Panc1 (cell line): ENCODE data around the gene TACC2. TPM values are rescaled to one million over a fixed set of nuclear protein-coding genes. Genes with fewer than 3 reads are reported as not detected.

Source experiments
- ATAC-seq: fragments of 200-7000 bp; cut with Tn5 transposase; 2 replicates; pipeline ENCODE4 v1.9.1; 2020; ENCODE audit warnings: mild to moderate bottlenecking, moderate library complexity
- BruUV-seq: library from RNA; stranded (reverse); fragments of 400-500 nt; replicated peaks from 2 replicates; lab custom pipeline; 2021; lab: Mats Ljungman, UMichigan
- CTCF ChIA-PET: fragments of 300-600 bp; sonication (Branson Sonifier 250); formaldehyde crosslinking; loops from one replicate; lab custom pipeline; 2022; ENCODE audit warnings: antibody characterized with exemption; lab: Charles Lee
- POLR2A ChIA-PET: fragments of 300-600 bp; sonication (Branson Sonifier 250); formaldehyde crosslinking; loops from one replicate; lab custom pipeline; 2022; ENCODE audit warnings: antibody characterized with exemption; lab: Charles Lee
- DNase-seq: peaks from one replicate; pipeline ENCODE4 v3.0.0-alpha.2; 2010; ENCODE audit warnings: low read depth, low spot score
- H3K27ac ChIP-seq: 2 replicates; pipeline ENCODE4 v1.5.1; 2011; ENCODE audit warnings: mild to moderate bottlenecking, low read length, inconsistent platforms
- H3K27me3 ChIP-seq: fragments of 200-500 bp; sonication (Bioruptor generic); 2 replicates; pipeline ENCODE4 v1.6.0; 2014; ENCODE audit warnings: low read length, inconsistent platforms; ENCODE audit not compliant: control insufficient read depth, insufficient read depth
- H3K36me3 ChIP-seq: fragments of 200-500 bp; sonication (Bioruptor generic); 2 replicates; pipeline ENCODE4 v1.5.1; 2014; ENCODE audit warnings: inconsistent platforms, mild to moderate bottlenecking, low read length, moderate library complexity; ENCODE audit not compliant: control insufficient read depth, insufficient read depth
- H3K4me1 ChIP-seq: 2 replicates; pipeline ENCODE4 v1.5.1; 2011; ENCODE audit warnings: inconsistent platforms, mild to moderate bottlenecking, low read length, moderate library complexity; ENCODE audit not compliant: control insufficient read depth, insufficient read depth
- H3K4me3 ChIP-seq, 2 experiments: 2 replicates each; pipeline ENCODE4 v1.5.1; 2011 to 2012; ENCODE audit warnings: low read depth in 2 of 2, low read length in 2 of 2, mild to moderate bottlenecking in 2 of 2, inconsistent platforms in 1 of 2, moderate library complexity in 1 of 2
- H3K9me3 ChIP-seq: fragments of 200-500 bp; sonication (Bioruptor generic); 2 replicates; pipeline ENCODE4 v1.5.1; 2014; ENCODE audit warnings: low read depth, mild to moderate bottlenecking, inconsistent platforms, low read length, moderate library complexity; ENCODE audit not compliant: control insufficient read depth, insufficient read depth
- POLR2AphosphoS5 ChIP-seq: IDR thresholded peaks from 2 replicates; pipeline ENCODE4 v1.6.1; 2012; ENCODE audit warnings: mild to moderate bottlenecking, low read depth, low read length, moderate library complexity
- REST ChIP-seq, 2 experiments: IDR thresholded peaks; 2 replicates each; pipeline ENCODE4 v1.6.1; 2011 to 2012; ENCODE audit warnings: low read depth in 2 of 2, control low read depth in 1 of 2, low read length in 1 of 2, mild to moderate bottlenecking in 1 of 2, moderate library complexity in 1 of 2; ENCODE audit not compliant: insufficient read depth in 1 of 2
- SIN3A ChIP-seq: IDR thresholded peaks from 2 replicates; pipeline ENCODE4 v1.6.1; 2012; ENCODE audit warnings: low read depth, mild to moderate bottlenecking, low read length, moderate library complexity, borderline replicate concordance; ENCODE audit not compliant: insufficient read depth
- TCF7L2 ChIP-seq: IDR thresholded peaks from 2 replicates; pipeline ENCODE4 v1.6.1; 2011; ENCODE audit warnings: mild to moderate bottlenecking, low read depth, low read length, inconsistent platforms
- in situ Hi-C: cut with HindIII; loops from 2 replicates; pipeline ENCODE4 v1.10.0; 2016; ENCODE audit warnings: low sequenced_read_pairs, low pct_unique_long_range_greater_than_20kb
- intact Hi-C: fragments of 100-400 bp; cut with micrococcal nuclease; formaldehyde crosslinking; loops from one replicate; pipeline ENCODE4 v1.10.0; 2022; ENCODE audit not compliant: unreplicated experiment
- total RNA-seq: library from RNA; stranded (reverse); gene quantifications from one replicate; pipeline ENCODE4 v1.2.1, GENCODE V29; 2021; ENCODE audit not compliant: unreplicated experiment
- TF ChIP-seq, protein P1 (sequence below): fragments of 450-650 bp; IDR thresholded peaks from 2 replicates; pipeline ENCODE4 v1.5.1; 2017; ENCODE audit warnings: mild to moderate bottlenecking

Gene TACC2
- total RNA-seq, 1 experiment from 2014 or later: 133 TPM

DNA sequence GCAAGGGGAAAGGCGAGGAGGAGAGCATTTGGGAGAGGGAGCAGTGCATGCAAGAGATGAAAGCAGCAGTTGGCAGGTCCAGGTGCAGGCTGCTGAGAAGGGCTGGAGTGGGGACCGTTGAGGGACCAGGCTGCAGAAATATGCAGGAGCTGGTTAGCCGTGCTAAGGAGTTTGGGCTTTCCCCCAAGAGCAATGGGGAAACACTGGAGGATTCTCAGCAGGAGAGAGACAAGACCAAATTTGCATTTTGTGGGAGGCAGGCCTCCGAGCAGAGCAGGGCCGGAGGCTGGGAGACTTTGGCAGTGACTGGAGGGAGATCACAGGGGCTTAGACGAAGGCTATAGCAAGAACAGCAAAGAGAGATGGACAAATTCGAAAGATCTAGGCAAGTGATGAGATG is 293.9 kb downstream of the TACC2 start:
- BruUV-seq: no TSS peak
- intact Hi-C loops (loop anchor here (5.0 kb wide), 1 partner anchor 284 kb away; no protein-coding TSS in a partner anchor), in situ Hi-C loops (no loop called here)
- Histone ChIP-seq H3K36me3 (no peaks in the 10 kb centered on the region), H3K27ac (no peak overlapping the region), H3K27me3 (no peaks in the 10 kb centered on the region), H3K9me3 (no peaks in the 10 kb centered on the region), H3K4me3 (no peak overlapping the region), H3K4me1 (peaks cover 24% of the 10 kb centered on the region)
- ATAC-seq: no peak
- no peak for DNase-seq
- POLR2A ChIA-PET: no interaction called here
- CTCF ChIA-PET: no interaction called here
- TF ChIP-seq REST (IDR thresholded peaks at IDR 0.05; ENCODE audit: insufficient read depth in 1 of 2, low read depth in 2 of 2, low read length in 1 of 2): no peak
- TF ChIP-seq SIN3A: no peak
- TF ChIP-seq TCF7L2: no peak
- TF ChIP-seq POLR2AphosphoS5: no peak
- TF ChIP-seq, protein P1, sequence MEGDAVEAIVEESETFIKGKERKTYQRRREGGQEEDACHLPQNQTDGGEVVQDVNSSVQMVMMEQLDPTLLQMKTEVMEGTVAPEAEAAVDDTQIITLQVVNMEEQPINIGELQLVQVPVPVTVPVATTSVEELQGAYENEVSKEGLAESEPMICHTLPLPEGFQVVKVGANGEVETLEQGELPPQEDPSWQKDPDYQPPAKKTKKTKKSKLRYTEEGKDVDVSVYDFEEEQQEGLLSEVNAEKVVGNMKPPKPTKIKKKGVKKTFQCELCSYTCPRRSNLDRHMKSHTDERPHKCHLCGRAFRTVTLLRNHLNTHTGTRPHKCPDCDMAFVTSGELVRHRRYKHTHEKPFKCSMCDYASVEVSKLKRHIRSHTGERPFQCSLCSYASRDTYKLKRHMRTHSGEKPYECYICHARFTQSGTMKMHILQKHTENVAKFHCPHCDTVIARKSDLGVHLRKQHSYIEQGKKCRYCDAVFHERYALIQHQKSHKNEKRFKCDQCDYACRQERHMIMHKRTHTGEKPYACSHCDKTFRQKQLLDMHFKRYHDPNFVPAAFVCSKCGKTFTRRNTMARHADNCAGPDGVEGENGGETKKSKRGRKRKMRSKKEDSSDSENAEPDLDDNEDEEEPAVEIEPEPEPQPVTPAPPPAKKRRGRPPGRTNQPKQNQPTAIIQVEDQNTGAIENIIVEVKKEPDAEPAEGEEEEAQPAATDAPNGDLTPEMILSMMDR: no peak

- Histone ChIP-seq H3K4me3 (no peak overlapping the region), H3K27me3 (no peaks in the 10 kb centered on the region), H3K27ac (no peak overlapping the region), H3K36me3 (no peaks in the 10 kb centered on the region), H3K9me3 (no peaks in the 10 kb centered on the region), H3K4me1 (peaks cover 21% of the 10 kb centered on the region)
- ChIA-PET CTCF (interaction anchor here (1.3 kb wide), 1 partner anchor 13 kb away, joined by 4 read pairs; no protein-coding TSS in a partner anchor), POLR2A (no interaction called here)
- no peak for DNase-seq
- BruUV-seq: no TSS peak
- intact Hi-C loops (no loop called here), in situ Hi-C loops (no loop called here)
- TF ChIP-seq, protein P1: no peak
- TF ChIP-seq TCF7L2 (no peak), SIN3A (no peak), POLR2AphosphoS5 (no peak), REST (IDR thresholded peaks at IDR 0.05; ENCODE audit: insufficient read depth in 1 of 2, low read depth in 2 of 2, low read length in 1 of 2) (no peak)
- ATAC-seq: no peak
These were observed 296.8 kb downstream of the TACC2 start for GRCh38 chr10:122285506-122286444.
